Colonic mucosa (tissue), 4 donors: ENCODE results near the gene PTGR2. TPM values are rescaled to one million over a fixed set of nuclear protein-coding genes. Genes with fewer than 3 reads are reported as not detected.

Experiments used
- DNase-seq: peaks from one replicate; pipeline ENCODE4 v3.0.0-alpha.2; 2020
- H3K27ac ChIP-seq: fragments of 200-600 bp; one replicate; pipeline ENCODE4 v1.8.0; 2021
- H3K27me3 ChIP-seq: fragments of 200-600 bp; one replicate; pipeline ENCODE4 v1.8.0; 2021
- H3K36me3 ChIP-seq: fragments of 200-600 bp; one replicate; pipeline ENCODE4 v1.8.0; 2021
- H3K4me1 ChIP-seq: fragments of 200-600 bp; one replicate; pipeline ENCODE4 v1.8.0; 2021; ENCODE audit warnings: mild to moderate bottlenecking
- H3K4me3 ChIP-seq: fragments of 200-600 bp; one replicate; pipeline ENCODE4 v1.8.0; 2021
- H3K9ac ChIP-seq, 2 donors: one replicate each; pipeline ENCODE4 v1.7.0; 2013; ENCODE audit warnings: control low read depth in 2 of 2, low read depth in 2 of 2, low read length in 2 of 2
- H3K9me3 ChIP-seq: fragments of 200-600 bp; one replicate; pipeline ENCODE4 v1.8.0; 2021
- intact Hi-C: fragments of 100-400 bp; cut with DNase I; formaldehyde crosslinking; loops from one replicate; pipeline ENCODE4 v1.14.1; 2022
- total RNA-seq, 2 donors: library from RNA; stranded (reverse); fragmentation: NEBNext Ultra II Directional in 1 of 2; extraction: Animal tissue kit (Norgen Biotek cat#: 25700) in 1 of 2; gene quantifications; one replicate each; pipeline ENCODE4 v1.2.1, GENCODE V29; 2021
- TF ChIP-seq, protein P1 (sequence below): fragments of 200-600 bp; IDR thresholded peaks from one replicate; pipeline ENCODE4 v1.8.0; 2022; ENCODE audit warnings: antibody characterized with exemption, mild to moderate bottlenecking
- donor health status: healthy.
- donor health status: DM: no; HTN: no; CAD: no.
- donor health status: DM: no; HTN: no; CAD: no.

Gene PTGR2
- total RNA-seq, 2 donors from 2014 or later: 8.8 to 20.9 TPM

DNA sequence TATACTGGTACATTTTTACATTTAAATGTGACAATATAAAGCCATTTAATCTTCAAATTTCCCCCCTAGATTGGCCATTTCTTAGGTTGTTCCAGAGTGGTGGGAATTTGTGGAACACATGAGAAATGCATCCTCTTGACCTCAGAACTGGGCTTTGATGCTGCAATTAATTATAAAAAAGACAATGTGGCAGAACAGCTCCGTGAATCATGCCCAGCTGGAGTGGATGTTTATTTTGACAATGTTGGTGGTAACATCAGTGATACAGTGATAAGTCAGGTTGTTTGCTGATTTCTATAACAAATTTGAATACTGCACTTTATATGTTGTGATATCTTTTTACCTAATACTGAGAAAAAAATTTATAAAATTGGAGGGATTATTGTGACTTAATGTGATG lies 27.4 kb downstream of the PTGR2 start:
- TF ChIP-seq, protein P1, sequence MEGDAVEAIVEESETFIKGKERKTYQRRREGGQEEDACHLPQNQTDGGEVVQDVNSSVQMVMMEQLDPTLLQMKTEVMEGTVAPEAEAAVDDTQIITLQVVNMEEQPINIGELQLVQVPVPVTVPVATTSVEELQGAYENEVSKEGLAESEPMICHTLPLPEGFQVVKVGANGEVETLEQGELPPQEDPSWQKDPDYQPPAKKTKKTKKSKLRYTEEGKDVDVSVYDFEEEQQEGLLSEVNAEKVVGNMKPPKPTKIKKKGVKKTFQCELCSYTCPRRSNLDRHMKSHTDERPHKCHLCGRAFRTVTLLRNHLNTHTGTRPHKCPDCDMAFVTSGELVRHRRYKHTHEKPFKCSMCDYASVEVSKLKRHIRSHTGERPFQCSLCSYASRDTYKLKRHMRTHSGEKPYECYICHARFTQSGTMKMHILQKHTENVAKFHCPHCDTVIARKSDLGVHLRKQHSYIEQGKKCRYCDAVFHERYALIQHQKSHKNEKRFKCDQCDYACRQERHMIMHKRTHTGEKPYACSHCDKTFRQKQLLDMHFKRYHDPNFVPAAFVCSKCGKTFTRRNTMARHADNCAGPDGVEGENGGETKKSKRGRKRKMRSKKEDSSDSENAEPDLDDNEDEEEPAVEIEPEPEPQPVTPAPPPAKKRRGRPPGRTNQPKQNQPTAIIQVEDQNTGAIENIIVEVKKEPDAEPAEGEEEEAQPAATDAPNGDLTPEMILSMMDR: no peak
- Histone ChIP-seq H3K4me1 (no peaks in the 10 kb centered on the region), H3K9me3 (no peaks in the 10 kb centered on the region), H3K36me3 (no peaks in the 10 kb centered on the region), H3K27me3 (no peaks in the 10 kb centered on the region), H3K27ac (no peak overlapping the region), H3K9ac (no peak overlapping the region), H3K4me3 (no peak overlapping the region)
- DNase-seq: no peak
- intact Hi-C loops: no loop called here

DNA sequence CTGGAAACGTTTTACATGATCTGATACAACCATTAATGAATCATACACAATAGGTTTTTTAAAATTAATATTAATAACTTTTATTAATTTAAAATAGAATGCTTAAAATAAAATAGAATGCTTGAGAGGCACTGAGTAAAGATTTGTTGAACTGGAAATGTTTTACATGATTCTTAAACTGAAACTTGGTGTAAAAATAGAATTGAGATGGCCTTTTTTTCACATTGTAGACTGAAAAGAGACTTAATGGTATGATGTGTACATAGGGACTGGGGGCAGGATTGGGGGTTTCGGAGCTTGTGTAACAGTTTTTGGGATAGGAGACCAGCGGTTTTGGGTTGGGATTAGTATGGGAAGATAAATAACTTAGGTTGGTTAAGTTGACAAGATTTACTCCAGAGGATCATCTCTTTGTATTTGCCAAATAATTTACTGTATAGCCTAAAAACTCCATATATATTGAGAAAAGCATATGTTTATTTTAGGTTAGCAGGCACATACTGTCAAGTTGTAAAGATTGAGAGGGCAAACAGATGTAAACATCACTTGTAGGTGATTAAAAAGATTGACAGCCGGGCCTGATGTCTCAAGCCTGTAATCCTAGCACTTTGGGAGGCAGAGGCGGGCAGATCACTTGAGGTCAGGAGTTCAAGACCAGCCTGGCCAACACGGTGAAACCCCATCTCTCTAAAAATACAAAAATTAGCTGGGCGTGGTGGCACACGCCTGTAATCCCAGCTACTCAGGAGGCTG lies 33.0 kb downstream of the PTGR2 start:
- no peaks in the 10 kb centered on the region for H3K4me1 ChIP-seq
- intact Hi-C loops: no loop called here
- DNase-seq: no peak
- no peak overlapping the region for H3K4me3 ChIP-seq
- no peaks in the 10 kb centered on the region for H3K36me3 ChIP-seq
- TF ChIP-seq, protein P1: no peak
- no peak overlapping the region for H3K27ac ChIP-seq
- no peaks in the 10 kb centered on the region for H3K27me3 ChIP-seq
- H3K9me3 ChIP-seq: no peaks in the 10 kb centered on the region
- no peak overlapping the region for H3K9ac ChIP-seq

DNA sequence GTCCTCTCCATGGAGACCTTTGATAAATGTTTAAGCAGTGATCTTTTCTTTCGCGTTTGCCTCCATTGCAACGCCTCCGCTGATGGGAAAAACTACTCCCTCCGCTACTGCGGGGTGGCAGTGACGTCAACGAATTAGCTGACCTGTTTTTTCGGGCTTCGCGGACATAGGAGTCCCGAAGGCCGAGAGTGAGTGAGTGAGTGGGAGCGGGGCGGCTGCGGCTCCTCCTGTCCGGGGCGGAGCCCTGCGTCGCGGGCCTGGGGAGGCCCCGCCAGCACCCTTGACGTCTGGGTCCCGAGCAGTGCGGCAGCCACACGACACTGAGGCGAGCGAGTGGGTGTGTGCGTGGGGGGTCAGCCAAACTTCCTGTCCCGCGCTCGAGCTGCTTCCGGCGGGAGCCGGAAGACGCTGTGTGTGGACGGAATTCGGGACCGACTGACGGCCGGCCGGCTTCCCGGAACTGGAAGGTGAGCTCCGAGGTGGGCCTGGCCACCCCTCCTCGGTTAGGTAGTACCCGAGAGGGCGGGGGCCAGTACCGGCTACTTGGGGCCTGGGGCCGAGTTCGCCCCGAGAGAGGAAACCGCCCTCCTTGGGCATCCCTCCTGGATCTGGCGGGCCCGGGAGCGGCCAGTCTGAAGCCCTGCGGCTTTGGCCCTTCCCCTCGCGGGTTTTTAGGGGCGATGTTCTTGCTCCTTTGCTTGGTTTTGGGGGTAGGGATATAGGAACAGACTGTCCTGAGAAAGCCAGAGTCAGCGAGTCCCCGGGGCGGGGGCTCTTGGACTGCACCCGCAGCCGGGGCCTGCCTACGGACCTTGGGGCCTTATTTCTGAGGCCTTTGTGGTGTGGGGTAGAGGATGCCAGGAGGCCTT lies 35.1 kb downstream of the PTGR2 start, which contains the start of gene ZNF410:
ZNF410 (plus strand) TSS at position 411 of the 869 bp plus-strand sequence. CDS start 5,317 bp downstream, outside the sequence.
- H3K4me1 ChIP-seq: no peaks in the 10 kb centered on the region

DNA sequence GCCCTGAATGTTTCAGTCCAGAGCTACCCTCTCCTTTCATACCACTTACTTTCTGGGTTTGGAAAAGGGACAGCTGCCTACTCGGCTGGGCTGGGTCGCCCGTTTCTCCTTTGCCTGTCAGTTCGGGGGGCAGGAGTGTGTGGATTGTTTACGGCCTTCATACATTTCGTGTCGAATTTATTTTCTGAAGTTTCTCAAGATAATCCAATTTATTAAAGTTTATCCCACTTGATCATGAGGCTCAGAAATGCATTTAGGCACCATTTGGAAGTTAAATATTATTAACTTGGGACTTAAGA lies 35.6 kb downstream of the PTGR2 start:
- Histone ChIP-seq H3K4me1 (no peaks in the 10 kb centered on the region), H3K9me3 (no peaks in the 10 kb centered on the region), H3K4me3 (peak overlapping the region; percentile 91), H3K27me3 (no peaks in the 10 kb centered on the region), H3K27ac (peak overlapping the region; percentile 87), H3K36me3 (no peaks in the 10 kb centered on the region), H3K9ac (peak overlapping the region; percentile 78 to 97)
- intact Hi-C loops: no loop called here
- DNase-seq: no peak
- TF ChIP-seq, protein P1: no peak

More for the DNA sequence above, 35.1 kb downstream of the PTGR2 start, which contains the start of gene ZNF410:
- no peaks in the 10 kb centered on the region for H3K36me3 ChIP-seq
- no peaks in the 10 kb centered on the region for H3K27me3 ChIP-seq
- peak; percentile 90 for DNase-seq
- intact Hi-C loops: no loop called here
- peak within 1 kb of the TSS; percentile 78 to 97 for H3K9ac ChIP-seq
- peak within 1 kb of the TSS; percentile 87 for H3K27ac ChIP-seq
- TF ChIP-seq, protein P1: no peak
- peak within 1 kb of the TSS; percentile 91 for H3K4me3 ChIP-seq
- no peaks in the 10 kb centered on the region for H3K9me3 ChIP-seq

DNA sequence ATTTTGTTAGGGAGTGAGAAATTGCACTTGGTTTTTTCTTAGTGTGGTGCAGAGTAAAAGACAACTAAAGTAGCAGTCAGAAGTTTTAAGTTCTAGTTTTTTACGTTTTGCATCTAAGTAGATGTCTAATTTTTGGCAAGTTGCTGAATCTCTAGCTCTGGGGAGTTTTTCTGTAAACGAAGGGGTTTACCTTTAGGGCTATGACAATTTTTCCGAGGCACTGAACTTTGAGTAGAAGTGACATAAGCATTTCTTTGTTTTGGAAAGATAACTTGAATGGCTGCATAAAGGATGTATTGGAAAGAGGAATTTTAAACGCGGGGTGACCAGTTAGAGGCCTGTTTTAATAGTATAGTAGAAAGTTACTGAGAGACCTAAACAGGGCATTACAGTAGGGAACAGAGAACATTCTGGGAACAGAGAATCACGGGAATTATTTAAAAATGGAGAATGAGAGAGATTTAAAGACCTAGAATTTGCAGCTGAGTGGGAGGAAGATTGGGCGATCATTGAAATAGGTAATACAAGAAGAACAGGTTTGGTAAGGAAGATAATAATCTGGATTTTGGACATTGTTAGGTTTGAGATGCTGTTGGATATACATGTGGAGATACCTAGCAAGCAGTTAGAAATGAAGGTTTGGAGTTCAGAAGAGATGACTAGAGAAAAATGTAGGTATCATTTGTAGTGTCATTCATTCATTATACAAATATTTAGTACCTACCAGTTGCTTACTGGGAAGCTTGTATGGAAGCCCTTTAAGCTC lies 36.2 kb downstream of the PTGR2 start:
- TF ChIP-seq, protein P1: no peak
- Histone ChIP-seq H3K9ac (peak overlapping the region; percentile 30 to 97), H3K9me3 (no peaks in the 10 kb centered on the region), H3K27me3 (no peaks in the 10 kb centered on the region), H3K4me3 (peak overlapping the region; percentile 91), H3K27ac (no peak overlapping the region), H3K36me3 (no peaks in the 10 kb centered on the region), H3K4me1 (no peaks in the 10 kb centered on the region)
- DNase-seq: no peak
- intact Hi-C loops: no loop called here
